GM18868 (cell line): ENCODE data around the gene CPNE8.
"Not testable (repeated sequence)": the region's sequence is repeated elsewhere in the genome, so short reads cannot be mapped to it uniquely, and the experiment has no call there.

ENCODE experiments used
- ATAC-seq: cut with Tn5 transposase; IDR thresholded peaks from one replicate; pipeline ENCODE4 v1.9.1; 2021; ENCODE audit warnings: mild to moderate bottlenecking, moderate library complexity; ENCODE audit not compliant: unreplicated experiment

Gene CPNE8

GRCh38 chr12:38744041-38744440 is 161.3 kb downstream of the CPNE8 start:
- no peak for ATAC-seq

GRCh38 chr12:38742496-38742895 is 162.9 kb downstream of the CPNE8 start:
- not testable (repeated sequence) for ATAC-seq

- ATAC-seq, result no peak
Observed at GRCh38 chr12:38736821-38737220, 168.6 kb downstream of the CPNE8 start.

GRCh38 chr12:38732761-38733160 is 172.6 kb downstream of the CPNE8 start:
- ATAC-seq, result no peak

GRCh38 chr12:38728894-38729293 is 176.5 kb downstream of the CPNE8 start:
- peak; percentile 60 for ATAC-seq

- ATAC-seq, result no peak
Observed at GRCh38 chr12:38721611-38722252, 183.7 kb downstream of the CPNE8 start.

- ATAC-seq, result no peak
Observed at GRCh38 chr12:38720661-38721060, 184.7 kb downstream of the CPNE8 start.

DNA sequence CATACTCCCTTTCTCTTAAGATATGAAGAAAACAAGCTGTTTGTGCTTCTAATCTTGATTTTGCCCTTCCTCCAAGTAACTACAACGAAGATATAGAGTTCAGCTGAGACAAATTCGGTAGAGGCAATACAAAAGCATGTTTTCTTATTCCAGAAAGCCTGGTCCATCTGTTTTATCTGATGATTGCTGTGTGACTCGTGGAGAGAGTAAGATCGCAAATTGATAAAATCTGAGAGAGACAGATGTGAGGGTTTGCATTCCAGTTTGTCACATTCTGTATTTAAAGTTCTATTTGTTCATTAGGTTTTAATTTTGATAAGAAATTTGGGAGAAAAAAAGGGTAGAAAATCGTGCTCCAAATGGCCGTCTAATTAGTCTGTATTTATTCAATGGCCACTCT is 192.1 kb downstream of the CPNE8 start:
- ATAC-seq, result no peak

DNA sequence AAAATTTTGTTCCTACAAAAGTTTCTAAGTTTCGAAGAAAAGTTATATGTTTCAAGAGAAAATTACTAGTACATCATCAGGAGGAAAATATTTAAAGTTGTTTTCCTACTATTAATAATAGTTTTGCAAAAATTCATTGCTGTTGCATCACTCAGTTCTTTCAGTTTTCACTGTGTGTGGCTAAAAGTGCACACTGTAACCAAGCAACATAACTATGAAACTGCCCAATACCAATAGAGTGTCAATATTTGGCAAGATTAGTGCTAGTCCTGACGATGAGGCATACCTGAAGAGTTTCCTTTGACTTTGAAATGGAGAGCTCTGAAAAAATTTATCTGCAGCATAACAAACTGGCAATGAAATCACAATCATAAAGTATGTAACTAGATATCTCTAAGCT is 194.3 kb downstream of the CPNE8 start:
- peak; percentile 84 for ATAC-seq

GRCh38 chr12:38708466-38708865 is 196.9 kb downstream of the CPNE8 start:
- no peak for ATAC-seq

- no peak for ATAC-seq
Observed at GRCh38 chr12:38707648-38708047, 197.7 kb downstream of the CPNE8 start.

GRCh38 chr12:38697289-38697688 is 208.1 kb downstream of the CPNE8 start:
- no peak for ATAC-seq

DNA sequence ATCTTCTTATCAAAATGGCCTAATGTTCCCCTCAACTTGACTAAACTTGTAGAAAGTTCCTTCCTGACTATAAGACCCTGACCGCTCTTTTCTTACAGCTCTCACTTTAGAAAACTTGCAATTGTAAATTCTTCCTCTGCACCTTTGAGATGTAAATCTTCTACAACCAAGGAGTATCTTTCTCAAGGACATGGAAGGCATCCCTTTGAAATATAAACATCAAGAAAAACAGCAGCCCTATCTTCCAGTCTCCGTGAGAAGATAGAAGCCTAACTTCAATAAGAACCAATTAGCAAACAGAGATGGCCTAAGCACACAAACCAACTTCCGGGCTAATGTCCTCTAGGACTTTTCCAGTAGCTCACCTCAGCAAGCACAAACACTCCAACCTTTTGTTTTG is 210.3 kb downstream of the CPNE8 start:
- ATAC-seq, result no peak

- ATAC-seq, result no peak
Observed at GRCh38 chr12:38691164-38691563, 214.2 kb downstream of the CPNE8 start.

DNA sequence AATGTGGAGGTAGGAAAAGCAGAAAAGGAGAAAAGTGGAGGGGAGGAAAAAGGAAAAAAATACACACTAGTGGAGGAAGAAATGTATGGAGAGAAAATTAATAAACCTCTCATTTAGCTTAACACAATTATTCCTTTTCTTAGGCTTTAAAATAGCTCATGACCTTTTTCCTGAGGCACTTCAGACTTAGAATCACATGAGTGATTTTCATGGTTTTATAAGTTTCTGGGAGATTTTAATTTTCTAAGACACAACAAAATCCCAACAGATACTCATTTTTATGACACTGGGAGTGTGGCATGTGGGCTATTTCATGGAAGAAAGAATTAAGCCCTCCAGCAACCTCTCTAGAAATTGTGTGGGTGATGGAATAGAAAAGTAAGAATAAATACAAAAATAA is 214.7 kb downstream of the CPNE8 start:
- no peak for ATAC-seq

DNA sequence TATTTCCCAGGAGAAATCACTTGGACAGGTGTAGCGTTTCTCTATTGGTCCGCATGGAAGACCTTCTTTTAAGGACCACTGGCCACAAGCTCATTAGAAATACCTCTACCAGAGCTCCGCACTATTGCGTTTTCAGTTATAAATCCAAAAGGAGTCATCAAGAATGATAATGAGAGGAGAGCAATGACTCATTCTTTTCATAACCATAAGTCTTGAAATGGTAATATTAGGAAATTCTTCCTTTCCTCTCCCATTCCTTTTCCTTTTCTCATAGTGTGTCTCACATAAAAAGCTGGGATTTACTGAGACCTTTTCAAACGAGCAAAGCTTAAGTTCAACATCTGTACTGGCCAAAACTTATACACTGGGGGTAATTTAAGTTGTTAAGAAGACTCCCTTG is 215.7 kb downstream of the CPNE8 start:
- no peak for ATAC-seq

GRCh38 chr12:38689195-38689594 is 216.2 kb downstream of the CPNE8 start:
- ATAC-seq, result no peak

GRCh38 chr12:38682521-38682920 is 222.9 kb downstream of the CPNE8 start:
- no peak for ATAC-seq

DNA sequence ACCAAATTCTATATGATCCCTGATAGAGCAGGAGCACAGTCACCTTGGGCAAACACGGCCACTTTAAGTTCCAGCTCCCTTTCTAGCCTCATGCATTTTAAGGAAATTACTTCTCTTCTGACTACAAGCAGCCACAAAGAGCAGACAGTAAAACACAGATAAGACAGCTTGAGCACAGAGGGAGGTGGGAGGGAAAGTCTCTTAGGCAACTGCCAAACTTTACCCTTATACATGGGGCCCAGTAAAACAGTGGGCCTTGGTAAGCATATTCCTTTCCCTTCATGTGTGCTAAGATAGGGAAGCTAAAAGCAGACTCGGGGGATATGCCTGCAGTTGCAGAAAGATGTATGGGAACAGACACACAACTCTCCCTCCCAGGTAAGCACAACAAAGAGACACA is 235.9 kb downstream of the CPNE8 start:
- ATAC-seq, result no peak

- ATAC-seq, result no peak
Observed at GRCh38 chr12:38669081-38669480, 236.3 kb downstream of the CPNE8 start.

GRCh38 chr12:38666425-38666824 is 239.0 kb downstream of the CPNE8 start:
- no peak for ATAC-seq

- peak; percentile 87 for ATAC-seq
Observed at GRCh38 chr12:38664661-38665269, 240.6 kb downstream of the CPNE8 start.

GRCh38 chr12:38662829-38663228 is 242.6 kb downstream of the CPNE8 start:
- no peak for ATAC-seq
